Amniotic stem cell (primary cell): ENCODE results near the gene HTRA3.

Source experiments
- DNase-seq: peaks from one replicate; lab custom pipeline; 2025; lab: John Stamatoyannopoulos, UW

The HTRA3 gene

DNA sequence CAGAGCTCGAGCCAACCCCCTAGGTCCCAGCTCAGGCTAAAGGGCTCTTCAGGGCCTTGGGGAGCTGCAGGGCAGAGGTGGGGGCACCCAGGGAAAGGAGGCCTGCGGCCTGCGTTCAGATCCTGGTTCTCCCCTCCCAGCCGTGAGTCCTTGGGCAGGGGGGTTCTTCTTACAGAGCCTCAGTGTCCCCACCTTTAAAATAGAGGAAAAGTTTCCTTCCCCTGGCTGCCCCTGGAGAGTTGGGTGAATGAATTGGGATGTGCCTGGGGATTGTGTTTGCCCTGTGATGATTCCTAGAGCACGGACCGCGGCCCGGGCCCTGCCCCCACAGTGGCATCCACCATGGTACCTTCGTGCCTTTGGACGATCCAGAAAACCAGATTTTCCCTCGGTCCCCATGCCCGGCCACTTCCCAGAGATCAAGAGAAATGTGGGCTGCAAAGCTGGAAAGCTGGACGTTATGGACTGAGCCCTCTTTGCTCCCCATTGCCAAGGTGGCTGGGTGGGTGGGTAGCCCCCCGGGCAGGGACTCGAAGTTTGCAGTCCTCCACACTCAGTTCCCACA, 11.4 kb downstream of the HTRA3 start:
- DNase-seq, result no peak

DNA sequence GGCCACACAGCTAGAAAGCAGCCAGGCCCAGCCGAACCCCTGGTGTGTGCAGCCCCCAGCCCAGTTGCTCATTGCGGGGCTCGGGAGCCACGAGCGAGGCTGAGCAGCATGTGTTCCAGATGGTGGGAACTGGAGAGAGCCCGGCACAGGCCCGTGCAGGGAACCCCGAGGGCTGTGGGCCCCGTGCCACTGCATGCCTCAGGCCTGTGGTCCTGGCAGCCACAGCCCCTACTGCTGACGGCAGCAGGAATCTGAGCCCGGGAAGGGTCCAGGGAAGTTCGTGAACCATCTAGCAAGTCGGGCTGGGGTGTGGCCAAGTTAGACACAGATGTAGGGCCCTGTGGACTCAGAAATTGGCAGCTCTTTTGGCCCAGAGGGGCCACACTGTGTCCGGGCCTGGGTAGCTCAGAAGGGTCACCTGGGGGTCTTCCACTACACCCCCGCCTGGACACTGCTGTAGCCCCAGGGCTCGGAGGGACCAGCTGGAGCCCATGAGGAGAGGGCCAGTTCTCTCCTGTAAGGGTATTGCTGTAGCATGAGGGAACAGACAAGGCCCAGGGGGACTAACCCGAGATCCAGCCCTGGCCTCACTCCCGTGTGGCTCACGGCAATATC, 12.1 kb downstream of the HTRA3 start:
- no peak for DNase-seq

DNA sequence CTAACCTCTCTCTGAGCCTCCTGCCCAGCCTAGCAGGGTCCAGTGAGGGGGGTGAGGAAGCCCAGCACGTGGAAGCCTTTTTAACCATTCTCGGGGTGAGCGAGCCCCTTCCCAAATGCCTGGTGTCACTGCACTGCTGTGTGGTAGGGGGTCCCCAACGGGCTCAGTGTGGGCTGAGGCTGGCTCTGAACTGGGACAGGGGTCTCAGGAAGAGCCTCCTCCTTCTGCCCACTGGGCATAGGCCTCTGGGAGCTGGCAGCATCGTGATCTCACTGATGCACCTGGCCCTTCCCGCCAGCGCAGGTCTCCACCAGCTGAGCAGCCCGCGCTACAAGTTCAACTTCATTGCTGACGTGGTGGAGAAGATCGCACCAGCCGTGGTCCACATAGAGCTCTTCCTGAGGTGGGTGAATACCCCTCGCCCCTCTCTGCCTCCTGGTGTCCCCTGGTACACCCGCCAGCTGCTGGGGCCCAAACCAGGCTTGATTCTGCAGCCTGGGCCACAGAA, 12.6 kb downstream of the HTRA3 start:
- DNase-seq, result no peak

DNA sequence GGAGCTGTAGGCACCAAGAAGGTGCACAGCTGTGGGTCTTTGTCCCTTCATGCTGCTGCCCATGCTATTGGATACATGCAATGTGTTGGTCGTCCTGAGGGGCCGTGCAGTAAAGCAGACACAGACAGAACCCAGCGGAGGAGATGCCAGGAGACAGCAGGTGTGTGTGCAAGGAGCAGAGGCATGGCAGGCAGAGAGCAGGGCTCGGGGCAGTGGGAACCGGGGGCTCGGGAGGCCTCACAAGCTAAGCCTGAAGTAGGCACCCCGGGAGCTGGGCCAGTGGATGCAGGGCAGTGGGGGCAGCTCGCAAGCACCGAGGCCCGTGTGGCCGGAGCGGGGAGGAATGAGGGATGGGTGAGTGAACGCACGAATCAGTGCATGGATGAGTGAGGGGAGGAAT, 13.2 kb downstream of the HTRA3 start:
- DNase-seq, result no peak

DNA sequence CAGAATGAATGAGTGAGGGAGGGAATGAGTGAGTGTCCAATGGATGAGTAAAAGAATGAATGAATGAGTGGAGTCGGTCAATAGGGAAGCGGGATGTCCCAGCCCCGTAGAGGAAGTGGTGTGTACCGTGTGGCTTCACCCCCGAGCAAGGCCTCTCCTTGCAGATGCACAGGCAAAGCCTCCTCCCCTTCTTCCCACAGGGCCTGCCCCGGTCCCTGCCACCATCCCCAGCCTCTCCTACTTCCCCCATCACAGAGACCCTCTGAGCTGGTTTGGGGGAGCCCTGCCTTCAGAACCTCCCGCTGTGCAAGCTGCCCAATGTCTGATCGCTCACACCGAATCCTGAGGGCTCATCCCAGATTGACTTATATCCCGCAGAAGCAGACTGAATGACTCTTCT, 13.6 kb downstream of the HTRA3 start:
- DNase-seq, result no peak

DNA sequence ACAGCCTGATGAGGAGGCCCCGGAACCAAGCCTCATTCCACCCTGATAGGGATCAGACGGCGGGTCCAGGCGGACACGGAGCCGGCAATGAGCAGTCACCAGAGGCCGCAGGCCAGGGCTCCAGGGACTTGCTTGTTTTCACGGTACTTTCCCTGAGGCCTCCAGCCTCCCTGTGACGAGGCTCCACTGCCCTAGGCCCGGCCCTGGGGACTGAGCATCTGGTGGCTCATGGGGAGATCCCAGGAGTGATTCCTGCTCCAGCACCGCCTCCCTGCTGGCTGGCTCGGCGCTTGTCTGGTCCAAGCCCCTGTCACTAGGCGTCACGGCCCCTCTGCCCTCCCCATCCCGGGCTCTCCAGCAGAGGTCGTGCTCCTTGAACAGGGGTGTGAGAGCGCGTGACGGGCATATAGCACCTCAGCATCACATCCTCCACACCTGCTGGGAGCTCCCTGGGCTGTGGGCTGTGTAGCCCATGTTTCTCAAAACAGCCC, 14.1 kb downstream of the HTRA3 start:
- no peak for DNase-seq

DNA sequence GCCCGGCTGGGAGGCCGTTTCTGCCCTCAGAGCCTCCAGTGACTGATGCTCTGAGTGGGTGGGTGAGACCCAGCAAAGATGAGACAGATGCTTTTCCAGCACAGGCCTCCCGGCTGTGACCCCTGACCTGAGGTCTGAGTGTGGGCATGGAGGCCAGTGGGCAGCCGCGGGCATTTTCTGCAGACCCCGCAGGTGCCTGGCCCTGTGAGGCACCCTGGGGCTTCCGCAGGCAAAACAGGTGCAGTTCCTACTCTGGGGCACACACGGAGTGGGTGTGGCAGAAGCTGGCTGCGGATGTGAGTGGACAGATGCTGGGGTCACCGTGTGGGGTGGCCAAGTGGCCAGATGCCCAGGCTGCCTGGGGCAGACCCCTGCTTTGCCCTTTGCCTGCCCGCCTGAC, 14.8 kb downstream of the HTRA3 start:
- no peak for DNase-seq

DNA sequence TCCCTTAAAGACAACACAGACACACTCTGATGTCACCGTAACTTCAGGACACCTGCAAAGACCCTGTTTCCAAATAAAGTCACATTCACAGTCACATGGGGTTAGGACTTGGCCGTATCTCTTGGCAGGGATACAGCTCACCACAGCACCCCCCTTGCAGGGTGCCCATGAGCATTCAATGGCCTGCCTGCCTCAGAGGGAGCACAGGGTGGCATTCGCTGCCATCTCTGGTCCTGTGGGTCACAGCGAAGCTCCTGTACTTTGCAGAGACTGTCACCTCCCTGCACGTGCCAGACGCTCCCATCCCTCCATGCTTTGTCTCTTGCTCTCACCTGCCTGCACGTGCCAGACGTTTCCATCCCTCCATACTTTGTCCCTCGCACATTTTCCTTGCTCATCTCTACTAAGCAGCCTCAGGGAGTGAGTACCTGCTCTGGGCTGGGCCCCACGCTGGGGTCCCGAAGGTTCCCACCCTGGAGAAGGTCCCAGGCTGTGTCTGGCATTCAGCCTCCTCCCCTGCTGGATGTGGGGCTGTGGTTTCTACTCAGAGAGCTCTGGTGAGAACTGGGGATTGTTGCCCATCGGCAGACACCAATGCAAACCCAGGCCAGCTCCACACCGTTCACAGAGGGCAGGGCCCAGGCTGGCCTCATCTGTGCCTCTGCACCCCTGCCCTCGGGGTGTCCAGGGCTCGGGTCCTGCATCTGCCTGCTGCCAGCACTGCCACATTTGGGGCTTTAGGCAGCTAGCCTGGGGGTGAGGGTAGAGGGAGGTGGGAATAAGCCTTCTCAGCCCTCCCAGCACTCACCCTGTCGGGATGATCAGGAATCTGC, 15.8 kb downstream of the HTRA3 start:
- DNase-seq, result no peak

DNA sequence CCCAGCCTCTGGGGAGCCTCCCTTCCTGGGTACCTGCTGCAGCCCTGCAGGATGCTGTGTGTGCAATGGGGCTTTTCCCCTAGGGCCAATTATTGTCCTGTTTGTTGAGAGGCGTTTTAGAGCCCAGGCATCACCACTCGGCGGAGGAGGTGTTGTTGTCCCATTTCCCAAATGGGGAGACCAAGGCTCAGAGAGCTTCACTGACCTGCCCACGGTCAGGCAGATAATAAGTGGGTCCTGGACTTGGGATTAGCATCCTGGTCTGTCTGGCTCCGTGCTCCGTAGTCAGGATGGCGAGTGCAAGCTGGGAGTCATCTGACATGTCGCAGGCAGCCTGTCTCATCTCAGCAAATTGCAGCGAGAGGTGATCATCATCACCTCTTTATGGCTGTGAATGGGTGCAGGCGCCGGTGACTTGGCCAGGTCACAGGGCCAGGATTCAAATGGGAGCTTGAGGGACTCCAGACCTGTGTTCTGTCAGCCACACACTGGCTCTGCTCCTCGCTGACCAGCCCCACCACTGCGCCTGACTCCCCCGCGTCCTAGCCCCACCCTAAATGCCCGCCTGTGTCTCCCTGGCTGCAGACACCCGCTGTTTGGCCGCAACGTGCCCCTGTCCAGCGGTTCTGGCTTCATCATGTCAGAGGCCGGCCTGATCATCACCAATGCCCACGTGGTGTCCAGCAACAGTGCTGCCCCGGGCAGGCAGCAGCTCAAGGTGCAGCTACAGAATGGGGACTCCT, 16.6 kb downstream of the HTRA3 start:
- DNase-seq, result no peak

DNA sequence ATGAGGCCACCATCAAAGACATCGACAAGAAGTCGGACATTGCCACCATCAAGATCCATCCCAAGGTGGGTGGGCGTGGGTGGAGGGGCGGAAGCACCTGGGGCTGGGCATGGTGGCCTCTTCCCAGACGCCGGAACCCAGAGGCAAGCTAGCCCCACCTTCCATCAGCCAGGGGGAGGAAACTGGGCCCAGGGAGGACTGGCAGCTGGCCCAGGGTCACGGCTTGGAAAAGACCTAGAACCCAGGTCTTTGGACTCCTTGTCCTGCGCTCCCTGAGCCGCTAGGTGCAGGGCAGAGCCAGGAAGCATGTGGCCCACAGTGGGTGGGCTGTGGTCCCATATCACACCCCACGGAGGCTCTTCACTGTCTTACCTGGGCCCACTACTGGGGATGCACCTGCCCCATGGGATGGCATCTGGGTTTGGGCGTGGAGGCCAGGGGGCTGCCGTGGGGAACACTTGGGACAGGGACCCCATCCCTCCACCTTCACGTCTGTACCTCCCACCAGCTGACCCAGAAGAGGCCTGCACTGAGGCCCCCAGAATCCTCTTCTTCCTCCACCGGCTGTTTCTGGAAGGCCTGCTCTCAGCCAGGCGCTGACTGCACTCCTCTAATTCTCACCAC, 17.3 kb downstream of the HTRA3 start:
- DNase-seq, result no peak

DNA sequence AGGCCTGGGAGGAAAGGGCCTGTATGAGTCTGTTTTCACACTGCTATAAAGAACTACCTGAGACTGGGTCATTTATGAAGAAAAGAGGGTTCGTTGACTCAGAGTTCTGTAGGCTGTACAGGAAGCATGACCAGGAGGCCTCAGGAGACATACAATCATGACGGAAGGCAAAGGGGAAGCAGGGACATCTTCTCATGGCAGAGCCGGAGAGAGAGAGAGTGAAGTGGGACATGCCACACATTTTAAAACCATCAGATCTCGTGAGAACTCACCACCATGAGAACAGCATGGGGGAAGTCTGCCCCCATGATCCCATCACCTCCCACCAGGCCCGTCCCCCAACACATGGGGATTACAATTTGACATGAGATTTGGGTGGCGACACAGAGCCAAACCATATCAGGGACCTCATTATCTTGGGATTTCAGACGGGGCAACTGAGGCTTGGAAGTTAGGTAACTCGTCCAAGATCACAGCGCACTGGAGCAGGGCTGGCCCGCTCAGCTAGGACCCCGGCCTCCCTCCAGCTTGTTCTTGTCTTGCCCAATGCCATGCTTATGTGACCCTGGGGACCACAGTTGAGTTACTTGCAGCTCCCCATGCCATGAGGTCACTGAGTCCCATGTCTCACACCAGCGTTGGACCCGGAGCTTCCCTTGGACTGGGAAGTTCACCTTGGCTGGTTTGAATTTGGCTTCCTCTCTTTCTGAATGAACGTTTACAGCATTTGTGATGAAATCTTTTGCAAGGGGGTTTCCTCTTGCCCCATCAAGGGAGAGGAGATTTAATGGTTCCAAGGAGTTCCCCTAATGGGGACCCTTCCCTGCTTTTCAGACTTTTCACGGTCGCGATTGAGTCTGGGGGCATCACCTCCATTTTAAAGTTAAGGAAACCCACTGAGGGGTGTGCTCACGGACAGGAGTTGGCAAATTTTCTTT, 18.1 kb downstream of the HTRA3 start:
- no peak for DNase-seq

DNA sequence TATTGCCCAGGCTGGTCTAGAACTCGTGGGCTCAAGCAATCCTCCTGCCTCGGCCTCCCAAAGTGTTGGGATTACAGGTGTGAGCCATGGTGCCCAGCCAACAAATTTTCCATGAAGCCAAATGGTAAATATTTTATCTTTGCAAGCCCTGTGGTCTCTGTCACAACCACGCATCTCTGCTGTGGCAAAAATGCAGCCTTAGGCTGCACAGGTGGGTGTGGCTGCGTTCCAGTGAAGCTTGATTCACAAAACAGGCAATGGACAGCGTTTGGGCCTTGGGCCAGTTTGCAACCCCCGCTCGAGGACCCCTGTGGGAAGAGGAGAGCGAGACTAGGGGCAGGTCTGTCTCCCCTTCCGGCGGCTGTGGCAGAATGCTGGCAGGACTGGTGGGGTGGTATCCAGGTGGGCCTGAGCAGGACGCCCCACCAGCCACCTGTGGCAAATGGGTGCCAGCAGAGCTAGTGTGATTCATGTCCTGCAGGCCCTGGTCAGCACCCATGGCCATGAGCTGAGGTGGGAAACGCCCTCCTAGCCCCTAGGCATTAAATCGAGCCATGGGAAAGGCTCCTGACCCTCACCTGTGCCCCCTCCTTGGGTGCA, 19.7 kb downstream of the HTRA3 start:
- no peak for DNase-seq

DNA sequence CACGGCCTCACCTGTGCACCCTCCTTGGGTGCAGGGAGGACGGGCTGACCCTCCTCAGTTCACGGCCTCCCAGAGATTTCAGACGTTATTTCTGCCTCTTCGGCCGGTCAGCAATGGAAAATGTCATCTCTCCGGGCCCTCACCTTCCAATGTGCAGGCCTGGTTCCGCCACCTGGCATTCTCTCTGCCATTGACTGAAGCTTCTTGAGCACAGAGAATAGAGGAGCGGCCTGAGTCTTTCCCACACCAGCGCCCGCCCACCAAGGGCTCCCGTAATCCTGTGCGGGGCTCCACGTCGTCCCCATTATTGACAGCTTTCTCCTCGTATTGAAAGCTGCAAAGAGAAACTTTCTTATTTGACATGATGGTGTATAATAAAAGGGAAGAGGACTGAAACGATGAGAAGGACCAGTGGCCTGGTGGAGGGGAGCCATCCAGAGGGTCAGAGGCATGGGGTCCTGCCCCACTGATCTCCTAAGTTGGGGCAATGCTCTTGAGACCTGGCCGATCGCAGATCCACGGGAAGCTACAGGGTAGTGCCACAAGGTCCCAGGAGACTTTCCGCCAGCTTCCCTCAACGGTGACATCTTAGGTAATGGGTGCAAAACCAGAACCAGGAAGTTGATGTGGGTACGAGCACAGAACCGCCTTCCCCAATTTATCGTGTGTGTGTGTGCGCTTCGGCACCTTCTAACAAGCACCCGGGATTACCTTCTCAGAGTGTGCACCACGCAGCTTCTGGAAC, 20.6 kb downstream of the HTRA3 start:
- DNase-seq, result no peak

DNA sequence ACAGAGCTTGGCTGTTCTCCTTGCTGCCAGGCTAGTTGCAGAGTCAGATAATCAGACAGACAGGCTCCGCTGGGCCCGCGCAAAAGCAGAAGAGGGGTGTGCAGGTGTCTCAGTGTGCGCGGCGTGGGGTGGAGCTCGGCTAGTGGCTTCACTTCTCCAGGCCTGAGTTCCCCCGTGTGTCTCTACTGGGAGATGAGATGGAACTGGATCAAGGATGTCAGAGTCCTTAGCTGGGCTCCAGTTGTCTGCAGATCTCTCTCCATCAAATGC, 21.1 kb downstream of the HTRA3 start:
- no peak for DNase-seq

DNA sequence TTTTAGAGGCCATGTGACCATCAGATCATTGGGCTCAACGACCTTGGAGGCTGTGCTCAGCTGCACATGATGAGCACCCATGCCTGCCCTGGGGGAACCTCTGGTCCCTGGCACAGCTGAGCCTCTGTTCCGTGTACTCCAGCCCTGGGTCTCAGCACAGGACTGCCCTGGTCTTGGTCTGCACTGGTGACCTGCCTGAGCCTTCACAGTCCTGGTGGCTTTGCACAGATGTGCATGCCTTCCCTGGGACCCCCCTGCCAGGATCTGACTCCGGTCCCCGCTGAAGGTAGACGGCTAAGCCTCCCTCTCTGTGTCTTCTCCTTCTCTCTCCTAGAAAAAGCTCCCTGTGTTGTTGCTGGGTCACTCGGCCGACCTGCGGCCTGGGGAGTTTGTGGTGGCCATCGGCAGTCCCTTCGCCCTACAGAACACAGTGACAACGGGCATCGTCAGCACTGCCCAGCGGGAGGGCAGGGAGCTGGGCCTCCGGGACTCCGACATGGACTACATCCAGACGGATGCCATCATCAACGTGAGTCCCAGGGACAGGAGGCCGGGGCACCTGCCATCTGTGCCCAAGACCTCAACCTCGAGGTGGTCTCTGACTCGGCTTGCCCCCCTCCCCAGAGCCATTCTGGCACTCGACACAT, 21.6 kb downstream of the HTRA3 start:
- no peak for DNase-seq

DNA sequence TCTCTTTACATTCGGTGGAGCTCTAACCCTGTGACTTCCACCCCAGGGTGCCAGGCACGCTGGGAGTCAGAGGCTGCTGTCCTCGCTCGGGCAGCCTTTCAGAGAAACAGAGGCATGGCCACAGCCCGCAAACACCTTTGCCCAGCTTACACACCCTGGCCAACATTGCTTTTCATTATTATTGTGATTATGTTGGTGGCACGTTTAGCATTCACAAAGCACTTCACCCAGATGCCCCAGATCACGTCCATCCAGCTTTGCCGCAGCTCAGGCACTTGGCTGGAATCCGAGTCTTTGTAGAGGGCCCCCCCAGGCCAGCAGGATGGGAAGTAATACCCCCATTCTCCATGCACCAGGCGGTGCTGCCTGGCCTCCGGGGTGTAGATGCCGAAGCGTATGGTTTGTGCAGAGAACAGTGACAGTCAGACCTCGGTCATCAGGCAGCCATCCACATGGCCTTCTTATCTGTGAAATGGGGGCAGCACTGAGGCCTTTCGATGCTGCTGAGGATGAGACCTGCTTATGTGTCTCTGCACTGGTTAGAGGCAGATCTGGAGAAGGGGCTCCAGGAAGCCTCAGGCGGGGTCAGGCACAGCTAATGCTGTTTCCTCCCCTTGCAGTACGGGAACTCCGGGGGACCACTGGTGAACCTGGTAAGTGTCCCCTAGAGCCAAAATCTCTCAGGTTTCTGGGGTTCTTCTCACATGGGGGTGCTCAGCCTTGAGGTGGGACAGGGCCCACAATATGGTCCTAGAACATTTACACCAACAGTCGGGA, 22.3 kb downstream of the HTRA3 start:
- no peak for DNase-seq

DNA sequence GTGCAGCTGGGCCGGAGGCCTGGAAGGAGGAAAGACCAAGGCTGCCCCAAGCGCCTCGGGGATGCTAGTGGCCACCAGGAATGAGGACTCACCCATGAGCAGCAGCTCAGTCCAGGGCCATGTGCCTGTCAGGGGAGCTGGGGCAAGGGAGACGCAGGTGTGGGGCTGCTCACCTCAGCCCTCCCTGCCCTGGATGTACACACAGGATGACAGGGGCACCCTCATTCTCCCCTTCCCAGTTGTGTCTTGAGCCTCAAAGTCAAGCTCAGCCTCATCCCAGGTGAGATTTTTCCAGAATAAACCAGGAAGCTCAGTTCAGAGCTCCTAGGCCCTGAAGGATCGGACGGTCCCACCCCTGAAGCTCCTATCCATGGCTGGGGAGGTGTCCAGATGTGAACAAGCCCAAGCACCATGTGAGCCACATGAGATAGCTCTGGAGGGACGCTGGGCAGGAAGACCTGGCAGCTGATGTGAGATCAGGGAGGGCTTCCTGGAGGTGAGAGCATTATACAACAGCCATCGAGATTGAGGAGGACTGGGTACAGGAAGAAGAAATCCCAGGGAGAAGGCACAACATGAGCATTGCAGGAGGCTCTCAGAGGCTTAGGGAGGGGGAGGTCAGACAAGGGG, 23.0 kb downstream of the HTRA3 start:
- no peak for DNase-seq
